ENCODE measurements around the gene RELCH. TPM values are rescaled to one million over a fixed set of nuclear protein-coding genes. Genes with fewer than 3 reads are reported as not detected.
A peak's percentile ranks its signal among the peaks of the same experiment; 100 is the strongest.

The RELCH gene
- polyA plus RNA-seq, 1 donor = 26.9 TPM

DNA sequence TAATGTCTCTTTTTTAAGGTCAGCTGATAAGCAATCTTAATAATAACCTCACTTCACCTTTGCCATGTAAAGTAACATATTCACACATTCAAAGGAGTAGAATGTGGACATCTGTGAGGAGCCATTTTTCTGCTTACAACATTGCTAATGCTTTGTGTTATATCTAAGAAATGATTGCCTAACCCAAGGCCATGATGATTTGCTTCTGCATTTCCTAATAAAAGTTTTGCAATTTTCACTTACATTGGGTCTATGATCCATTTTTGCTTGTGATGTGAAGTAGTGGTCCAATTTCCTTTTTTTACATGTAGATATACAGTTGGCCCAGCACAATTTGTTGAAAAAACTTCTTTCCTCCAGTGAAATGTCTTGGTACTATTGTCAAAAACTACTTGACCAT lies 22.0 kb downstream of the RELCH start:
- peaks cover 10% of the 10 kb centered on the region for H3K4me1 ChIP-seq (ENCODE audit: control insufficient read depth, insufficient read depth, low read length)
- peaks cover 7% of the 10 kb centered on the region for H3K36me3 ChIP-seq (ENCODE audit: control insufficient read depth, insufficient read depth, low read length)
- H3K9me3 ChIP-seq (ENCODE audit: control insufficient read depth, low read depth, low read length) = peaks cover 3% of the 10 kb centered on the region
- no peak for DNase-seq
- no peak overlapping the region for H3K4me3 ChIP-seq (ENCODE audit: low read length)
- no peak overlapping the region for H3K27ac ChIP-seq (ENCODE audit: low read length)
- no peaks in the 10 kb centered on the region for H3K27me3 ChIP-seq (ENCODE audit: control insufficient read depth, insufficient read depth, low read length)

DNA sequence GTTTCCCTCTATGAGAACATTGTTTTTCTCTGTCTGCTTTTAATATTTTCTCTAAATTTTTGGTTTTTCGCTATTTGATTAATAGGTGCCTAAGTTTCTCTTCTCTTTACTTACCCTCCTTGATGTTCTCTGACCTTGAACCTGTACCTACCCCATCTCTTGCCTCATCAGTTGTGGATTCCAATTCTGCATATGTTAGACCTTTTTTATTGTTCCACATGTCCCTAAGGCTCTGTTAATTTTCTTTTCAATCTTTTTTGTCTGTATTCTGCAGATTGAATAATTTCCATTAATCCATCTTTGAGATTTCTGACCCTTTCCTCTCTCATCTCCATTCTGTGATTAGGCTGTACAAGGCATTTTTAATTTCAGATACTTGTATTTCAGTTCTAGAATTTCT lies 23.1 kb downstream of the RELCH start:
- peaks cover 3% of the 10 kb centered on the region for H3K9me3 ChIP-seq (ENCODE audit: control insufficient read depth, low read depth, low read length)
- H3K4me3 ChIP-seq (ENCODE audit: low read length) = no peak overlapping the region
- no peaks in the 10 kb centered on the region for H3K27me3 ChIP-seq (ENCODE audit: control insufficient read depth, insufficient read depth, low read length)
- 100% methylated on average over 1 of the region's 1 CpG for WGBS (ENCODE audit: insufficient coverage, low lambda C conversion rate)
- H3K36me3 ChIP-seq (ENCODE audit: control insufficient read depth, insufficient read depth, low read length) = peaks cover 16% of the 10 kb centered on the region
- DNase-seq = no peak
- H3K27ac ChIP-seq (ENCODE audit: low read length) = no peak overlapping the region
- peaks cover 10% of the 10 kb centered on the region for H3K4me1 ChIP-seq (ENCODE audit: control insufficient read depth, insufficient read depth, low read length)

DNA sequence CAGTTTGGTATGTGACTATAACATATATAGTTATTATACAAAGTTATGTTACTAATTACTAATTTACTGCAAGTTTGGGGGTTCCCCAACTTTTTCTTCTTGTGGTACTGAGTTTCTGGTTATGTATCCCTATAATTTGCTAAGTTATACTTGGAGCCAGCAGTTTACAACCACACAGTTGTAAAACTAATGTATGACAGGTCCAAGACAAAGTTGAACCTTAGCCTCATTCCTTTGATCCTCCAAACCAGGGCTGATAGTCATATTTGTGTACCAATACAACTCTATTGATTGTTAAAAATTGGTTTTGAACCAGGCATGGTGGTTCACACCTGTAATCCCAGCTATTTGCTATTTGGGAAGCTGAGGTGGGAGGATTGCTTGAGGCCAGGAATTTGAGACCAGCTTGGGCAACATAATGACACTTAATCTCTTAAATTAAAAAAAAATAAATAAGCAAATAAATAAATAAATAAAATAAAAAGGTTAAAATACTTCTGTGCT lies 24.3 kb downstream of the RELCH start:
- H3K36me3 ChIP-seq (ENCODE audit: control insufficient read depth, insufficient read depth, low read length) = peaks cover 18% of the 10 kb centered on the region
- H3K4me1 ChIP-seq (ENCODE audit: control insufficient read depth, insufficient read depth, low read length) = peaks cover 10% of the 10 kb centered on the region
- H3K27ac ChIP-seq (ENCODE audit: low read length) = peak overlapping the region; percentile 21
- H3K9me3 ChIP-seq (ENCODE audit: control insufficient read depth, low read depth, low read length) = peaks cover 3% of the 10 kb centered on the region
- no peak overlapping the region for H3K4me3 ChIP-seq (ENCODE audit: low read length)
- DNase-seq = peak; percentile 40 to 72
- no peaks in the 10 kb centered on the region for H3K27me3 ChIP-seq (ENCODE audit: control insufficient read depth, insufficient read depth, low read length)

DNA sequence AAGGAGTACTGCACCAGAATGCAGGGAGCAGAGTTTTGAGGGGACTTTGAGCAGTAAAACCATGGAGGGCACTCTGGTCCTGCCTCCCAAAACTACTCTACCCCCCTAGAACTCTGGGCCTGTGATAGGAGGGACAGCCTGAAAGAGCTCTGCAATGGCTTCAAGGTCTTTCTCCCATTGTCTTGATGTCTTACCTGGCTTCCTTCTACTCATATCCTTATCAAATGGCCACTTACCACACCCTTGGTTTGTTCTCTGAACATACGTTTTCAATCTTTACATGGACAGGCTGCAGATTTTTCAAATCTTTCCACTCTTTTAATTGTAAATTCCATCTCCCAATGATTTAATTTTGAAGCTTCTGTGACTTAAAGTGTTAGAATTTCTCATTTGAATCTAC lies 27.7 kb downstream of the RELCH start:
- H3K4me3 ChIP-seq (ENCODE audit: low read length) = no peak overlapping the region
- H3K27ac ChIP-seq (ENCODE audit: low read length) = no peak overlapping the region
- peaks cover 18% of the 10 kb centered on the region for H3K36me3 ChIP-seq (ENCODE audit: control insufficient read depth, insufficient read depth, low read length)
- H3K27me3 ChIP-seq (ENCODE audit: control insufficient read depth, insufficient read depth, low read length) = no peaks in the 10 kb centered on the region
- WGBS (ENCODE audit: insufficient coverage, low lambda C conversion rate) = 57% methylated on average over 1 of the region's 1 CpG
- DNase-seq = no peak
- H3K4me1 ChIP-seq (ENCODE audit: control insufficient read depth, insufficient read depth, low read length) = peaks cover 6% of the 10 kb centered on the region
- peaks cover 3% of the 10 kb centered on the region for H3K9me3 ChIP-seq (ENCODE audit: control insufficient read depth, low read depth, low read length)

DNA sequence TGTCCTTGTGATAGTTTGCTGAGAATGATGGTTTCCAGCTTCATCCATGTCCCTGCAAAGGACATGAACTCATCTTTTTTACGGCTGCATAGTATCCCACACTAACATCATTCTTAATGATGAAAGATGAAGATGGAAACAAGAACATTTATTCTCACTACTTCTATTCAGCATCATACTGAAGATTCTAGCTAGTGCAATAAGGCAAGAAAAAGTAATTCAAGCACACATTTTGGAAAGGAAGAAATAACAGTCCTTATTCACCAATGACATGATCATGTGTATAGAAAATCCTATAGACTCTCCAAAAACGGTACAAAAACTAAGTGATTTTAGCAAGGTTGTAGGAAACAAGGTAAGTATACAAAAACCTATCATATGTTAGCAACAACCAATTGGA lies 37.2 kb downstream of the RELCH start:
- no peak overlapping the region for H3K27ac ChIP-seq (ENCODE audit: low read length)
- no peak overlapping the region for H3K4me3 ChIP-seq (ENCODE audit: low read length)
- H3K9me3 ChIP-seq (ENCODE audit: control insufficient read depth, low read depth, low read length) = no peaks in the 10 kb centered on the region
- no peaks in the 10 kb centered on the region for H3K27me3 ChIP-seq (ENCODE audit: control insufficient read depth, insufficient read depth, low read length)
- no peaks in the 10 kb centered on the region for H3K4me1 ChIP-seq (ENCODE audit: control insufficient read depth, insufficient read depth, low read length)
- H3K36me3 ChIP-seq (ENCODE audit: control insufficient read depth, insufficient read depth, low read length) = peaks cover 22% of the 10 kb centered on the region
- DNase-seq = no peak
- 100% methylated on average over 1 of the region's 2 CpGs for WGBS (ENCODE audit: insufficient coverage, low lambda C conversion rate)

DNA sequence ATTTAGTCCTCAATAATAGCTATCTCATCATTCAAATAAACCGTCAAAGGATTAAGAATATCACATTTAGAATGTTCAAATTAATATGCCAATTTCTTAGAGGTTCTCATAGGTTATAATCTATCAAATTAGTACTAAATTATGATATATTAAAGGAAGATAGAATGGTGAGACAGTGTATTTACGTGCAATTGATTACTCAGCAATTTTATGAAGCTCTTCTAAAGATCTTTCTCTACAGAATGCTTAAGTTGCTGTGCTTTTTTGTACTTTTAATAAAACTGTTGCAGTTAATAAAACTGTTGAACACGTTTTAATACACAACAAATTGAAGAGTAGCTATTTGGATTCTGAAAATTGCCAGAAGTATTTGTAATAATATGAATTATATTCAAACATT lies 39.0 kb downstream of the RELCH start:
- peaks cover 32% of the 10 kb centered on the region for H3K36me3 ChIP-seq (ENCODE audit: control insufficient read depth, insufficient read depth, low read length)

DNA sequence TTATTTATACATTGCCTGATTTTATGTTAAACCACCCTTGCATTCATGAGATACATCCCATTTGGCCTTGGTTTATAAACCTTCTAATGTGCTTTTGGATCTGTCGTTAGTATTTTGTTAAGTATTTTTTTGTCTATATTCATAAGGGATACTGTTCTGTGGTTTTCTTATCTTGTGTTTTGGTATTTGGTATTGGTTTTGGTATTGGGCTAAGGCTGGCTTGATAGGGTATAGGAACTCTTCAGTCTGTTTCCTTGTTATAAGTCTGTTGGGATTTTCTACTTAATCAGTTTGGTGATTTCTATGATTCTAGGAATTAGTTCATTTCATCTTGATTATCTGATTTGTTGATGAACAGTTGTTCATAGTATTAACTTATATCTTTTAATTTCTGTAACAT lies 49.2 kb downstream of the RELCH start:
- H3K4me1 ChIP-seq (ENCODE audit: control insufficient read depth, insufficient read depth, low read length) = no peaks in the 10 kb centered on the region
- H3K4me3 ChIP-seq (ENCODE audit: low read length) = no peak overlapping the region
- no CpG with 5 or more reads among the region's 1 CpG for WGBS (ENCODE audit: insufficient coverage, low lambda C conversion rate)
- H3K36me3 ChIP-seq (ENCODE audit: control insufficient read depth, insufficient read depth, low read length) = peaks cover 18% of the 10 kb centered on the region
- no peak for DNase-seq
- no peak overlapping the region for H3K27ac ChIP-seq (ENCODE audit: low read length)
- H3K27me3 ChIP-seq (ENCODE audit: control insufficient read depth, insufficient read depth, low read length) = no peaks in the 10 kb centered on the region
- H3K9me3 ChIP-seq (ENCODE audit: control insufficient read depth, low read depth, low read length) = no peaks in the 10 kb centered on the region

More for the DNA sequence above, 39.0 kb downstream of the RELCH start:
- H3K4me1 ChIP-seq (ENCODE audit: control insufficient read depth, insufficient read depth, low read length) = no peaks in the 10 kb centered on the region
- H3K27ac ChIP-seq (ENCODE audit: low read length) = no peak overlapping the region
- no peaks in the 10 kb centered on the region for H3K27me3 ChIP-seq (ENCODE audit: control insufficient read depth, insufficient read depth, low read length)
- no peak for DNase-seq
- no peak overlapping the region for H3K4me3 ChIP-seq (ENCODE audit: low read length)
- H3K9me3 ChIP-seq (ENCODE audit: control insufficient read depth, low read depth, low read length) = no peaks in the 10 kb centered on the region
- 100% methylated on average over 2 of the region's 3 CpGs for WGBS (ENCODE audit: insufficient coverage, low lambda C conversion rate)

DNA sequence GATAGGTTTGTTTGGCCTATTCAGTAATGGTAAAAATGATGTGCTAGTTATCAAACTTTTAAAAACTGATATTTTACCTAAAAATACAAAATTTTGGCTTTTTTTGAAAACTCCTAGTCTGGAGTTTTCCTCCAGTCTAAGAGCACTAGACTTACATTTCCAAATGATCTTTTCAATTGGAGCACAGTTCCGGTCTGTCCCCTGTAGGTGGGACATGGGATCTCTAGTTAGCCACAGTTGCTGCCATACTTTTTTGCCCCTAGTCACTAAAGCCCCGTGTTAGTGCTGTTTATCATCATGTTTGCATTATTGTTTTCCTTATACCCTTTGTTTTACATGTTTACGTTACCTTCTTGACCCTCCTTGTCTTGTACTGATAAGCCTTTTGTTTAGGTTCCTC lies 52.4 kb downstream of the RELCH start:
- WGBS (ENCODE audit: insufficient coverage, low lambda C conversion rate) = 76% methylated on average over 2 of the region's 3 CpGs
- no peak overlapping the region for H3K4me3 ChIP-seq (ENCODE audit: low read length)
- no peak overlapping the region for H3K27ac ChIP-seq (ENCODE audit: low read length)
- H3K27me3 ChIP-seq (ENCODE audit: control insufficient read depth, insufficient read depth, low read length) = no peaks in the 10 kb centered on the region
- no peaks in the 10 kb centered on the region for H3K4me1 ChIP-seq (ENCODE audit: control insufficient read depth, insufficient read depth, low read length)
- DNase-seq = no peak
- peaks cover 11% of the 10 kb centered on the region for H3K36me3 ChIP-seq (ENCODE audit: control insufficient read depth, insufficient read depth, low read length)
- H3K9me3 ChIP-seq (ENCODE audit: control insufficient read depth, low read depth, low read length) = no peaks in the 10 kb centered on the region

DNA sequence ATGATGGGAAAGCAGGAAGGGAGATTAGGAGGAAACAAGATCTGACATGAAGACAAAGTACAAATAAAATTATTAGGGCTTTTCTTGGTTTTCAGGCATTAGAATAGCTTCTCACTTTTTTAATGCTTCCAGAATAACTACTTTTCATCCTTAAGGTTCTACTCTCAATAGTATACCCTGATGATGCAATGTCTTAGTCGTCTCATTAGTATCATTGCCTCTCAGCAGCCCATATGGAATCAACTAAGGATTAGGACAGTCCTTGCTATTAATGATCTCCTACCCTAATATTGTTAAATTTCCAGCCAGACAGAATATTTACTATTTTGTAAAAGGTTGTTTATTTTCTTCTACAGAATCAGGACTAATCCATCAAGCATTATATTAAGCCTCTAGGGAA lies 55.9 kb downstream of the RELCH start:
- no peaks in the 10 kb centered on the region for H3K9me3 ChIP-seq (ENCODE audit: control insufficient read depth, low read depth, low read length)
- H3K27ac ChIP-seq (ENCODE audit: low read length) = no peak overlapping the region
- no peak for DNase-seq
- no peaks in the 10 kb centered on the region for H3K4me1 ChIP-seq (ENCODE audit: control insufficient read depth, insufficient read depth, low read length)
- H3K4me3 ChIP-seq (ENCODE audit: low read length) = no peak overlapping the region
- H3K27me3 ChIP-seq (ENCODE audit: control insufficient read depth, insufficient read depth, low read length) = no peaks in the 10 kb centered on the region
- WGBS (ENCODE audit: insufficient coverage, low lambda C conversion rate) = no CpG with 5 or more reads among the region's 1 CpG
- peaks cover 21% of the 10 kb centered on the region for H3K36me3 ChIP-seq (ENCODE audit: control insufficient read depth, insufficient read depth, low read length)

DNA sequence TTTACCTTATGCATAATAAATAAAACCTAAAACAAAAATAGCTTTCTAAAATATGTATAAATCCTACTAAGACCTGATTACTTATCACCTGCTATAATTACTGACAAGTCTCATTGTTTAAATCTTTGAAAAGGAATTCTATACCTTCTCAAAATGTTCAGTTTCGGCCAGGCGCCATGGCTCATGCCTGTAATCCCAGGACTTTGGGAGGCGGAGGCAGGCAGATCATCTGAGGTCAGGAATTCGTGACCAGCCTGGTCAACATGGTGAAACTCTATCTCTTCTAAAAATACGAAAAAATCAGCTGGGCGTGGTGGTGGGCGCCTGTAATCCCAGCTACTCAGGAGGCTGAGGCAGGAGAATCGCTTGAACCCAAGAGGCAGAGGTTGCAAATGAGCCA lies 58.1 kb downstream of the RELCH start:
- H3K27me3 ChIP-seq (ENCODE audit: control insufficient read depth, insufficient read depth, low read length) = no peaks in the 10 kb centered on the region
- 100% methylated on average over 3 of the region's 8 CpGs for WGBS (ENCODE audit: insufficient coverage, low lambda C conversion rate)
- peaks cover 21% of the 10 kb centered on the region for H3K36me3 ChIP-seq (ENCODE audit: control insufficient read depth, insufficient read depth, low read length)
- H3K4me3 ChIP-seq (ENCODE audit: low read length) = no peak overlapping the region
- H3K27ac ChIP-seq (ENCODE audit: low read length) = no peak overlapping the region
- no peak for DNase-seq
- no peaks in the 10 kb centered on the region for H3K9me3 ChIP-seq (ENCODE audit: control insufficient read depth, low read depth, low read length)
- H3K4me1 ChIP-seq (ENCODE audit: control insufficient read depth, insufficient read depth, low read length) = no peaks in the 10 kb centered on the region

DNA sequence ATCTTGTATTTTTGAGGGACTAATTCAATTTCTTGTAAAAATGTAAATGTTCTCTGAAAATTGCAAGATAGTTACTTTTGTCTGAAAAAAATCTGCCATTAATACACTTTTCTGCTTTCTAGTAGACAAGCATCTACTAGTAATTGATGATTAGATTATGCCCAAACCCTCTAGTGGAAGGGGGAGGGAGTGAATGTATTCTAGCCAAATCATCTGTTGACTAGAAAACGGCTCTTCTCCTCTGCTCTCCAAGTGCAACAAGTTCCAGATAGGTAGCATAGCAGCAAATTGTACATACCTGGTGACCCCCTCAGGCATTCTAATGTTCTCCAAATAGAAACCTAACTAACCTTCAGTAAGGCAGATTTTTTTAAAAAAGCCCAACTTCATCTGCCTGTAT lies 58.6 kb downstream of the RELCH start:
- no peak overlapping the region for H3K4me3 ChIP-seq (ENCODE audit: low read length)
- no peak overlapping the region for H3K27ac ChIP-seq (ENCODE audit: low read length)
- H3K9me3 ChIP-seq (ENCODE audit: control insufficient read depth, low read depth, low read length) = no peaks in the 10 kb centered on the region
- no peak for DNase-seq
- H3K27me3 ChIP-seq (ENCODE audit: control insufficient read depth, insufficient read depth, low read length) = no peaks in the 10 kb centered on the region
- no peaks in the 10 kb centered on the region for H3K4me1 ChIP-seq (ENCODE audit: control insufficient read depth, insufficient read depth, low read length)
- peaks cover 21% of the 10 kb centered on the region for H3K36me3 ChIP-seq (ENCODE audit: control insufficient read depth, insufficient read depth, low read length)
- WGBS (ENCODE audit: insufficient coverage, low lambda C conversion rate) = no CpG with 5 or more reads among the region's 1 CpG
